GM18505 (cell line): ENCODE measurements around the gene UGT1A8.

Source experiments
- ATAC-seq: cut with Tn5 transposase; IDR thresholded peaks from one replicate; pipeline ENCODE4 v1.9.1; 2021; ENCODE audit not compliant: unreplicated experiment
- POLR2A ChIP-seq: IDR thresholded peaks from 4 replicates; pipeline ENCODE4 v1.6.1; 2011; ENCODE audit warnings: borderline replicate concordance; ENCODE audit not compliant: insufficient read depth, insufficient read length; ENCODE audit errors: extremely low read depth

Gene UGT1A8

GRCh38 chr2:233656443-233656842 lies 39.0 kb downstream of the UGT1A8 start:
- no peak for TF ChIP-seq POLR2A
- no peak for ATAC-seq

GRCh38 chr2:233658610-233659009 lies 41.2 kb downstream of the UGT1A8 start:
- TF ChIP-seq POLR2A = no peak
- no peak for ATAC-seq

GRCh38 chr2:233663911-233664310 lies 46.5 kb downstream of the UGT1A8 start:
- TF ChIP-seq POLR2A = no peak
- ATAC-seq = no peak

GRCh38 chr2:233668605-233669260 lies 51.3 kb downstream of the UGT1A8 start:
- no peak for TF ChIP-seq POLR2A
- ATAC-seq = no peak

- ATAC-seq = no peak
- no peak for TF ChIP-seq POLR2A
Measured at GRCh38 chr2:233671290-233672161, 54.1 kb downstream of the UGT1A8 start, which contains the start of gene UGT1A9. Gene UGT1A9 (plus strand): TSS chr2:233671898. CDS start chr2:233671935, 37 bp downstream.

GRCh38 chr2:233672886-233673285 lies 55.5 kb downstream of the UGT1A8 start:
- TF ChIP-seq POLR2A = no peak
- ATAC-seq = no peak

- no peak for ATAC-seq
- no peak for TF ChIP-seq POLR2A
Measured at GRCh38 chr2:233673896-233674295, 56.5 kb downstream of the UGT1A8 start.

- no peak for ATAC-seq
- no peak for TF ChIP-seq POLR2A
Measured at GRCh38 chr2:233674314-233674713, 56.9 kb downstream of the UGT1A8 start.

GRCh38 chr2:233674995-233675394 lies 57.6 kb downstream of the UGT1A8 start:
- TF ChIP-seq POLR2A = no peak
- ATAC-seq = no peak

GRCh38 chr2:233676046-233676445 lies 58.6 kb downstream of the UGT1A8 start:
- no peak for TF ChIP-seq POLR2A
- ATAC-seq = no peak

- no peak for TF ChIP-seq POLR2A
- ATAC-seq = no peak
Measured at GRCh38 chr2:233679196-233679595, 61.8 kb downstream of the UGT1A8 start.

GRCh38 chr2:233680361-233681045 lies 63.1 kb downstream of the UGT1A8 start:
- ATAC-seq = no peak
- no peak for TF ChIP-seq POLR2A

- ATAC-seq = no peak
- no peak for TF ChIP-seq POLR2A
Measured at GRCh38 chr2:233681521-233682099, 64.2 kb downstream of the UGT1A8 start, which contains the start of gene UGT1A7. Gene UGT1A7 (plus strand): TSS chr2:233681901. CDS start chr2:233681938, 37 bp downstream.

- no peak for ATAC-seq
- TF ChIP-seq POLR2A = no peak
Measured at GRCh38 chr2:233684640-233685039, 67.2 kb downstream of the UGT1A8 start.

GRCh38 chr2:233686928-233687327 lies 69.5 kb downstream of the UGT1A8 start:
- no peak for ATAC-seq
- TF ChIP-seq POLR2A = no peak
